ENCODE results near the gene USP31.
A peak's percentile ranks its signal among the peaks of the same experiment; 100 is the strongest.

Gene USP31

DNA sequence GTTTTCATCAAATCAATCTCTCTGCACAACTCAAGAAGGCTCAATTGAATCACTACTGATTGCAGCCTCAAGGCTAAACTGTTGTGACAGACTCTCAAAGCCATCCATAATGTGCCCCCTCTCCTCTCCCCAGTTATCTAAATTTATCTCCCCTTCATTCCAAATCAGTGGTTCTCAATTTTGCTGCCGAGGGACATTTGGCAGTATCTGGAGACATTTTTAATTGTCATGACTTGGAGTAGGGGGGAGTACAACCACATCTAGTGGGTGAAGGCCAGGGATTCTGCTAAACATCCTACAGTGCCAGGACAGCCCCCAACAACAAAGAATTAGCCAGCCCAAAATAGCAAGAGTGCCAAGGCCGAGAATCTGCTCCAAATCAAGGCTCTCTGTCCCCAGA is 9.1 kb downstream of the USP31 start:
- no peak overlapping the region for H3K4me3 ChIP-seq (ENCODE audit: low read depth, low read length)
- TF ChIP-seq CTCF (IDR thresholded peaks at IDR 0.05; ENCODE audit: control insufficient read depth, extremely low read depth, insufficient read depth): no peak
- DNase-seq (ENCODE audit: low read depth): no peak

DNA sequence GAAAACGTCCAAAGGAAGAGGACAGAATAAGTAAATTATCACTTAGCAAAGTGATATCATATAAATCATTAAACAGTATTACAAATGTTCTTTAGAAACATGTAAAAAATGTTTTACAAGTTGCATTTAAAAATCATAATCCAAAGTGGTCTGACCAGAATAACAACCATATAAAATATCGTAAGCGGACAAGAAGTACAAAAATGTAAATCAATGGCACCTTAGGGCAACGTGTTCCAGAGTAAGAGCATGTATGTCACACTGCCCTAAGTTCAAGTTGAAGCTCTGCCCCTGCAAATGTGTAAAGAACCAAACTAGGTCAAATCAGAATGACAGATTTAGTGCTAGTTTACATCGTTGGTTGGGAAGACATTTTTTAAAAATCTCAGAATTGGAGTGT is 11.4 kb downstream of the USP31 start:
- TF ChIP-seq CTCF (IDR thresholded peaks at IDR 0.05; ENCODE audit: control insufficient read depth, extremely low read depth, insufficient read depth): no peak
- DNase-seq (ENCODE audit: low read depth): peak; percentile 73
- H3K4me3 ChIP-seq (ENCODE audit: low read depth, low read length): no peak overlapping the region

DNA sequence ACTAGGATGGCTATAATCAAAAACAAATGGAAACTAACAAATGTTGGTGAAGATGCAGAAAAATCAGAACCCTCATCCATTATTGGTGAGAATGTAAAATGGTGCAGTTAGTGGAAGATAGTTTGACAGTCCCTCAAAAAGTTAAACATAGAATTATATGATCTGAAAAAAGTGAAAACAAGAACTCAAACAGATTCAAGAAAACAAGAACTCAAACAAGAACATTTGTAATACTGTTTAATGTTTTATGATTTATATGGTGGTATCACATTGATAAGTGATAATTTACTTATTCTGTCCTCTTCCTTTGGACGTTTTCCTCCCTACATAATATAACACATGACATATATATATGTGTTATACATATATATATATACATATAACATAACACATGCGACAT is 12.0 kb downstream of the USP31 start:
- DNase-seq (ENCODE audit: low read depth): no peak
- no peak for TF ChIP-seq CTCF (IDR thresholded peaks at IDR 0.05; ENCODE audit: control insufficient read depth, extremely low read depth, insufficient read depth)
- no peak overlapping the region for H3K4me3 ChIP-seq (ENCODE audit: low read depth, low read length)

GRCh38 chr16:23134274-23134673 is 15.0 kb downstream of the USP31 start:
- DNase-seq (ENCODE audit: low read depth): no peak
- no peak for TF ChIP-seq CTCF (IDR thresholded peaks at IDR 0.05; ENCODE audit: control insufficient read depth, extremely low read depth, insufficient read depth)
- H3K4me3 ChIP-seq (ENCODE audit: low read depth, low read length): no peak overlapping the region

DNA sequence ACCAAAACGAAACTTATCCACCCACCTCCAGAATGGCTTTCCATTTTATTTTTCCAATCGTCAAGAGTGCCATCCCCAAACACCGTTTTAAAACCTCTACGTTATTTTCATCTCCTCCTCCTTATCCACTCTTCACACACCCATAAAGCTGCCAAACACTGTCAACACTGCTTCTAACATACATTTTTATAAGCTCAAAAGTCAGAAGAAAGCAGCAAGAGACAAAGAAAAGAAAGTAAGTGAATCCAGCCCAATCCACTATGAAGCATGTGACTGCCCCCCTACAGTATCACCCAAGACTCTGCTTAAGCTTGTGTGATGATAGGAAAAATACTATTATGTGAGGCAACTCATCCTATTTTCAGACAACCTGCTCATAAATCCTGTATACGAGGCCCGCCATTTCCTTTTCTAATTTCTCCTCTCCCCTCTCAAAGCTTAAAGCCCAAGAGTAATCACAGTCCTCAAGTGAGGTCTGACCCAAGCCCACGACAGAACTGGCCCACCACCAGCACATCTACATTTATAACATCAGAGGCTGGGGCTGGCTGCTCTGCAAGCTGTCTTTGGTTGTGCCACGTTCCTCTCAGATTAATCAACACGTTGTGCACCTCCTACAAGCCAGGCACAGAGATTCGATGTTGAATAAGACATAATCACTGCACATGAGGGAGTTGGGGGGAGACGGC is 16.3 kb downstream of the USP31 start:
- no peak for DNase-seq (ENCODE audit: low read depth)
- no peak for TF ChIP-seq CTCF (IDR thresholded peaks at IDR 0.05; ENCODE audit: control insufficient read depth, extremely low read depth, insufficient read depth)
- H3K4me3 ChIP-seq (ENCODE audit: low read depth, low read length): no peak overlapping the region

DNA sequence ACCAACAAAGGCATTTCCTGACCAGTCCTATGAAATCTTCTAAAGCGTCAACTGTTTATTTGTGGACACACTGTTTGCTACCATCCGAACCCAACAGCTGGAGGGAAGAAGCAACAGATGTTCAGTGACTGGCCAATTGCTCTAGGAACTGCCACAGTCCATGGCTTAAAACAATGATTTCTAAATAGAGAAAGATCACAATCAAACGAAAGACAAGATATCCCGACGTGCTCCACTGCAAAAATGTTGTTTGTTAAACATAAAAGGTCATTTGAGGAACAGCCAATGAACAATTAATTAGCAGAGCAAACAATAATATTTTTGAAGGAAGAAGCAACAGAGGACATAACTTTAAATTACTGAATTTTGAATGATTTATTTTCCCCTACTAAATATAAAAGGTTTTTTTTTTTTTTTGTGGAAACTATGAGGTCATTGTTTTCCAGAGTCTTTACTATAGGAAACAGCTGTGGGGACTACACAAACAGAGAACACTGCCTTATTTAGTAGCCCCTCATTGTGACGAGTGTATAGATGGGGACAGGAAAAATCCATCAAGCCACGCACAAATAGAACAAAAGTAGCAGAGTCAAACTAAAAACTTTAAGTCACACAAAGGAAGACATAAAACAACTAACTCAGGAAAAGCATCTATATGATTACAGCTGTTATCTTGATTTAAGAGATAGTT is 17.2 kb downstream of the USP31 start:
- no peak for TF ChIP-seq CTCF (IDR thresholded peaks at IDR 0.05; ENCODE audit: control insufficient read depth, extremely low read depth, insufficient read depth)
- no peak for DNase-seq (ENCODE audit: low read depth)
- no peak overlapping the region; the same call in 1 of the 2 replicates for H3K4me3 ChIP-seq (ENCODE audit: low read depth, low read length)
